T-helper 2 cell treated with Interferon-gamma antibody and Interleukin-4, amounts not matched to agents 5 μg/mL and 100 μg/mL, for 36 hours (primary cell): ENCODE data around the gene SRRM4.

ENCODE experiments used
- DNase-seq: peaks from one replicate; pipeline ENCODE4 v3.0.0; 2021; ENCODE audit warnings: low spot score
- H3K27ac Mint-ChIP-seq: one replicate; pipeline ENCODE4 v1.8.0; 2021; ENCODE audit warnings: mild to moderate bottlenecking, mixed read lengths
- H3K27me3 Mint-ChIP-seq: one replicate; pipeline ENCODE4 v1.8.0; 2021; ENCODE audit warnings: low read depth, mixed read lengths
- H3K36me3 Mint-ChIP-seq: one replicate; pipeline ENCODE4 v1.8.0; 2021; ENCODE audit warnings: low read depth, mixed read lengths
- H3K4me1 Mint-ChIP-seq: one replicate; pipeline ENCODE4 v1.8.0; 2021; ENCODE audit warnings: low read depth, mixed read lengths
- H3K4me3 Mint-ChIP-seq: one replicate; pipeline ENCODE4 v1.8.0; 2022; ENCODE audit warnings: mild to moderate bottlenecking, moderate library complexity, mixed read lengths
- H3K9me3 Mint-ChIP-seq: one replicate; pipeline ENCODE4 v1.8.0; 2021; ENCODE audit warnings: mixed read lengths

Gene SRRM4

DNA sequence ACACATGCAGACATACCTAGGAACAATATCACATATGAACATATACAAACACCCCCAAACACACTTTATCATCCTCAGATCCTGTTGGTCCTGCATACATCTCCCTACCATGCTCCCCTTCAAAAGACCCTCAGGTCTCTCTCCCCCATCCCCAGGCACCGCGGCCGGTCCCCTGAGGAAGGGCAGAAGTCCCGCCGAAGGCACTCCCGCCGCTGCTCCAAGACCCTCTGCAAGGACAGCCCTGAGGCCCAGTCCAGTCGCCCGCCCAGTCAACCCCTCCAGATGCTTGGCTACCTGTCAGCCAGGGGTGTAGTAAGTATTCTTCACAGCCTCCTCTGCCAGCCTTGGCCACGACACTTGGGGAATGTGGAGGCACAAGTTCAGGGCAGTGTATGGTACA is 149.2 kb downstream of the SRRM4 start:
- Mint-ChIP-seq H3K27ac (no peak overlapping the region), H3K4me3 (no peak overlapping the region), H3K9me3 (peaks cover 16% of the 10 kb centered on the region), H3K4me1 (no peaks in the 10 kb centered on the region), H3K36me3 (no peaks in the 10 kb centered on the region), H3K27me3 (no peaks in the 10 kb centered on the region)
- no peak for DNase-seq

GRCh38 chr12:119134284-119135072 is 153.1 kb downstream of the SRRM4 start:
- no peaks in the 10 kb centered on the region for H3K36me3 Mint-ChIP-seq
- H3K4me1 Mint-ChIP-seq = no peaks in the 10 kb centered on the region
- no peak for DNase-seq
- H3K4me3 Mint-ChIP-seq = no peak overlapping the region
- no peak overlapping the region for H3K27ac Mint-ChIP-seq
- H3K27me3 Mint-ChIP-seq = no peaks in the 10 kb centered on the region
- H3K9me3 Mint-ChIP-seq = peaks cover 12% of the 10 kb centered on the region

- no peaks in the 10 kb centered on the region for H3K36me3 Mint-ChIP-seq
- H3K27ac Mint-ChIP-seq = no peak overlapping the region
- H3K4me3 Mint-ChIP-seq = no peak overlapping the region
- no peaks in the 10 kb centered on the region for H3K27me3 Mint-ChIP-seq
- H3K9me3 Mint-ChIP-seq = peaks cover 4% of the 10 kb centered on the region
- no peak for DNase-seq
- no peaks in the 10 kb centered on the region for H3K4me1 Mint-ChIP-seq
These were observed 155.6 kb downstream of the SRRM4 start for GRCh38 chr12:119136811-119137410.

DNA sequence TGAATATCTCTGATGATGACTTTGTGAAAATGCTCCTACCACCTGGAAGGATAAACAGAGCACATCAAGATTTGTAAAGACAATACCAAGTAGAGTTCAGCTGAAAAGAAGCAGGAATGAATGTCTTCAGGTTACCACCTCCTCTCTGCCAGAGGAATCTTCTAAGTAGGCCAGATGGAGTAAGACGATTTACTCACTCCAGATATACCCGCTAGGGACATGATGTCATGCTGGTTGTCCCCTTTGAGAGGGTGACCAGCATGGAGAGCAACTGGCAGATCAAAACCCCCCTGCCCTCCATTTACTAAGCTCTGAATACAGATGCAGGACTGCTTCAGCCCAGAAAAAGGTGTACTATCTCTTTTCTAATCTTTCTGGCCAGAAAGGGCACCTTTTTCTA is 158.1 kb downstream of the SRRM4 start:
- no peak for DNase-seq
- no peaks in the 10 kb centered on the region for H3K4me1 Mint-ChIP-seq
- H3K27ac Mint-ChIP-seq = no peak overlapping the region
- H3K36me3 Mint-ChIP-seq = no peaks in the 10 kb centered on the region
- no peaks in the 10 kb centered on the region for H3K27me3 Mint-ChIP-seq
- H3K9me3 Mint-ChIP-seq = no peaks in the 10 kb centered on the region
- no peak overlapping the region for H3K4me3 Mint-ChIP-seq

- DNase-seq = no peak
- Mint-ChIP-seq H3K27me3 (peaks cover 3% of the 10 kb centered on the region), H3K4me1 (no peaks in the 10 kb centered on the region), H3K36me3 (no peaks in the 10 kb centered on the region), H3K27ac (no peak overlapping the region), H3K4me3 (no peak overlapping the region), H3K9me3 (no peaks in the 10 kb centered on the region)
These were observed 164.0 kb downstream of the SRRM4 start for GRCh38 chr12:119145367-119145766.

DNA sequence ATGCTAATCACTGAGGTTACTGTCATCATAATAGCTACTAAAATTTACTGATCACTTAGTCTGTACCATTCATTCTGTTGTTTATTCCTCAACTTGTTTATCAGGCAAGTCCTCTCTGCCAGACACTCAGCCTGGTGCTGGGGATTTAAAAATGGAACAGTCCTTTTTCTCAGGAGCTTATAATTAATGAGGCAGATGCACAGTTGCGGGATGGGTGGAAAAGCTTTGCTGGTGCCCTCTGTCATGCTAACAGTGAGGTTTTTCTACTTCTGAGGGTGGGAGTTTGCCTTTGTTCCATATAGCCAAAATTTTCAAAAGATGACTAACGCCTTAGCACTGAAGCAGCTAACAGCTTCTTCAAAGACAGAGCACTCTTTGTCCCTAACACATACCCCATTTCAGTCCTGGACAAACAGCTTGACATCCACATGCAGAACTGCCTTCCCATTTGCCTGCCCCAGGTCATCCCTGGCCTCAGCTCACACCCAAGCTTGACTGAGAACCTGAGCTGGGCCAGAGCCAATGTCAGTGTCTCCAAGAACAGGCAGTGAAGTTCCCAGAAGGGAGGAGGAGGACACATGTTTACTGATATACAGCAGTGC is 166.6 kb downstream of the SRRM4 start:
- H3K9me3 Mint-ChIP-seq = no peaks in the 10 kb centered on the region
- peaks cover 3% of the 10 kb centered on the region for H3K27me3 Mint-ChIP-seq
- no peak for DNase-seq
- no peak overlapping the region for H3K27ac Mint-ChIP-seq
- no peaks in the 10 kb centered on the region for H3K36me3 Mint-ChIP-seq
- H3K4me1 Mint-ChIP-seq = no peaks in the 10 kb centered on the region
- no peak overlapping the region for H3K4me3 Mint-ChIP-seq

- Mint-ChIP-seq H3K27me3 (peaks cover 6% of the 10 kb centered on the region), H3K27ac (no peak overlapping the region), H3K36me3 (no peaks in the 10 kb centered on the region), H3K4me3 (no peak overlapping the region), H3K4me1 (no peaks in the 10 kb centered on the region), H3K9me3 (no peaks in the 10 kb centered on the region)
- no peak for DNase-seq
These were observed 167.9 kb downstream of the SRRM4 start for GRCh38 chr12:119149270-119149669.

- H3K27me3 Mint-ChIP-seq = peaks cover 4% of the 10 kb centered on the region
- H3K4me1 Mint-ChIP-seq = no peaks in the 10 kb centered on the region
- no peaks in the 10 kb centered on the region for H3K9me3 Mint-ChIP-seq
- DNase-seq = no peak
- H3K4me3 Mint-ChIP-seq = no peak overlapping the region
- no peaks in the 10 kb centered on the region for H3K36me3 Mint-ChIP-seq
- no peak overlapping the region for H3K27ac Mint-ChIP-seq
These were observed 170.2 kb downstream of the SRRM4 start for GRCh38 chr12:119151445-119152026.

DNA sequence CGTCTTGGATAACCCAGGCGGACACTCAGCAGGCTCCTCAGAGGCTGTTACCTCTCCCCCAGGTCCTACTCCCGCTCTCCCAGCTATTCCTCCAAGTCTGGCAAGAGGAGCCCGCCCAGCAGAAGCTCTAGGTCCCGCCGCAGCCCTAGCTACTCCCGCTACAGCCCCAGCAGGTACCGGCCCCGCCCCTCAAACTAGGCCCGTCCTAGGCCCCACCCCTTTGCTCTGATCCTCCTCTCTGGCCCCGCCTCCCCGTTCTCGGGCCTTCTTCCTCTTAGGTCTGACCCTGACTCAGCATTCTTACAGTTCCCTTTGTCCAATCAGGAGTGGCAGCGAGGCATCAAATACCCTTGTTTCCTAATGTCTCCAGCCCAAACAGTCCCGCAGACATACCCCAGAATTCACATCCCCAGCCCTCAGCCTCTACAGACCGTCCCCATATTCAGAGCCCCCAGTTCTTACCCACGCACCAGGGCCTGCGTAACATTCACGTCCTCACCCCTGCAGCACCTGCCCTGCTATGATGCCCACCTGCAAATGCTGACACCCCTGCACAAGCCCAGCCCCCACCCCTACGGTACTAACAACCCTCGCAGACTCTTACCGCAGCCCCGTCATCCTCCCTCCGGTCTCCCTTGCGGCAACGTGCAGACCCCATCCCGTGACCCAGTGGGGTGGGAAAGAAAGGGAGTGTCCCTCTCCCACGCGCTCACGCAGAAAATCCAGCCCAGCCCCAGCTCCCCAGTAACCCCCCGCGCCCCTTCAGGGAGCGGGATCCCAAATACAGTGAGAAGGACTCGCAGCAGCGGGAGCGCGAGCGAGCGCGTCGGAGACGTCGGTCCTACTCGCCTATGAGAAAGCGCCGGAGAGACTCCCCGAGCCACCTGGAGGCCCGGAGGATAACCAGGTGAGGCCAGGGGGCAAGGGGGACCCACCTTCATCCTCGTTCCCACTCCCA is 172.4 kb downstream of the SRRM4 start:
- Mint-ChIP-seq H3K27ac (no peak overlapping the region), H3K27me3 (peaks cover 4% of the 10 kb centered on the region)
- DNase-seq = no peak

GRCh38 chr12:119154435-119154818 is 173.1 kb downstream of the SRRM4 start:
- Mint-ChIP-seq H3K27ac (no peak overlapping the region), H3K4me1 (no peaks in the 10 kb centered on the region), H3K9me3 (no peaks in the 10 kb centered on the region), H3K27me3 (peaks cover 4% of the 10 kb centered on the region), H3K36me3 (no peaks in the 10 kb centered on the region), H3K4me3 (no peak overlapping the region)
- DNase-seq = no peak

More for the DNA sequence above, 172.4 kb downstream of the SRRM4 start:
- no peak overlapping the region for H3K4me3 Mint-ChIP-seq
- H3K4me1 Mint-ChIP-seq = no peaks in the 10 kb centered on the region
- no peaks in the 10 kb centered on the region for H3K9me3 Mint-ChIP-seq
- H3K36me3 Mint-ChIP-seq = no peaks in the 10 kb centered on the region

DNA sequence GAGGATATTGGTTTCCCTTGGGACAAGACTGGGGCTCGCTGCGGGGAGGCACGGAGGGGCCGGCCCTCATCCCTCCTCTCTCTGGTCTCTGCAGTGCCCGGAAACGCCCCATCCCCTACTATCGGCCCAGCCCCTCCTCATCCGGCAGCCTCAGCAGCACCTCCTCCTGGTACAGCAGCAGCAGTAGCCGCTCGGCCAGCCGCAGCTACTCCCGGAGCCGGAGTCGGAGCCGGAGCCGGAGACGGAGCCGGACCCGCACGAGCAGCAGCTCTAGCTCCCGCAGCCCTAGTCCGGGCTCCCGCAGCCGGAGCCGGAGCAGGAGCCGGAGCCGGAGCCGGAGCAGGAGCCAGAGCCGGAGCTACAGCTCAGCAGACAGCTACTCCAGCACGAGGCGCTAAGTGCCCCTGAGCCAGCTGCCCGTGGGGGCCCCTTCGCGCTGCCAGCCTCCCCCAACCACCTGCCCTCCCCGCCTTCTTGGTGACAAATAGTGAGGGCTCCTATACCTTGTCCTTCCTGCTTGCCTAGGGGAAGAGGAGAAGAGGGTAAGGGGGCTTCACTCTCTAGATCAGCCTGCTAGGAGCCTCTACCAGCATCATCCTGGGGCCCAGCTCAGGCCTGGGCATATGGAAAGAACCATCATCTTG is 175.2 kb downstream of the SRRM4 start:
- no peak for DNase-seq
- Mint-ChIP-seq H3K36me3 (no peaks in the 10 kb centered on the region), H3K27ac (no peak overlapping the region), H3K4me1 (no peaks in the 10 kb centered on the region), H3K4me3 (no peak overlapping the region), H3K27me3 (peaks cover 4% of the 10 kb centered on the region), H3K9me3 (no peaks in the 10 kb centered on the region)

DNA sequence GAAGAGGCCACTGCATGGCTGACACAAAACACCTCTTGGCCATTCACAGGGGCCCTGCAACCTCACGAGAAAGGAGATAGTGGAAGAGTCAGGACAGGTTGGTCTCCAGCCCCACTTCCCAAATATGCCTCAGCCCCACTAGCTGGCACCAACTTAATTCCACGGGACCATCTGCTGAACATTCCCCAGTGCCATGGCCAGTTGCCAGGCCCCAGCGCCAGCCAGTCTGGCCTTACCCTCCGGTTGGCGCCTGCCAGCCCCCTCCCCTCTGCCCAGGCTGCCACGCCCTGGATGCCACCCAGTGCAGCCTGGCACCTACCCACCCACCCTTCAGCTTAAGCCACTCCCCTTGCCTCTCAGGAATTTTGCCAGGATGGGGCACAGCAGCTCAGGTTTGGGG is 176.2 kb downstream of the SRRM4 start:
- H3K9me3 Mint-ChIP-seq = no peaks in the 10 kb centered on the region
- H3K27ac Mint-ChIP-seq = no peak overlapping the region
- no peaks in the 10 kb centered on the region for H3K4me1 Mint-ChIP-seq
- no peak for DNase-seq
- H3K36me3 Mint-ChIP-seq = no peaks in the 10 kb centered on the region
- H3K27me3 Mint-ChIP-seq = peaks cover 4% of the 10 kb centered on the region
- no peak overlapping the region for H3K4me3 Mint-ChIP-seq

DNA sequence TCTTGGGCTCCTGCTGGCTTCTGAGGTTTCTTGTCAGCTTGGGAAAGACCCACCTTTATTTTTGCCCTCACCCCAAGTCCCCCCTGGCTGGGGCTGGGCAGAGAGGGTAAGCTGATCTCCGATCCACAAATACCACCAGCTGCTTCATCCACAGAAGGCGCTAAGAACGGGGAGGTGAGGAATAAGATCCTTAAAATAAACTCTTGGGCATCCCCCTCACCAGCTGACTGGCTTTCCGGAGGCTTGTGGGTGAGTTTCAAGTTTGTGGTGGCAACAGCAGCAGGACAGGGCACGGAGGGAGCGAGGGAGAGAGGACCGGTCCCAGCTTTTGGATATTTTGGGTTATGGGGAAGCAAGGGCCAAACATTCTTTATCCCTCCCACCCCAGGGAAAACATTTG is 176.6 kb downstream of the SRRM4 start:
- Mint-ChIP-seq H3K36me3 (no peaks in the 10 kb centered on the region), H3K27ac (no peak overlapping the region), H3K4me1 (no peaks in the 10 kb centered on the region), H3K27me3 (peaks cover 4% of the 10 kb centered on the region), H3K9me3 (no peaks in the 10 kb centered on the region), H3K4me3 (no peak overlapping the region)
- DNase-seq = no peak
